ENCODE data around the gene SCAF4.

GRCh38 chr21:31755027-31755426 is 23.1 kb upstream of the SCAF4 start:
- TF ChIP-seq POLR2AphosphoS5 (IDR thresholded peaks at IDR 0.05; ENCODE audit: low read depth, low read length) (no peak), TAF1 (IDR thresholded peaks at IDR 0.05; ENCODE audit: low read depth, low read length) (no peak), POLR2A (IDR thresholded peaks at IDR 0.05; ENCODE audit: low read depth, low read length) (no peak), SPI1 (IDR thresholded peaks at IDR 0.05; ENCODE audit: low read depth, low read length) (no peak), PAX5 (IDR thresholded peaks at IDR 0.05; ENCODE audit: insufficient read depth, low read length, severe bottlenecking) (no peak)
